ENCODE measurements around the gene CCDC201.
"Not testable (repeated sequence)": the region's sequence is repeated elsewhere in the genome, so short reads cannot be mapped to it uniquely, and the experiment has no call there.

Gene CCDC201

DNA sequence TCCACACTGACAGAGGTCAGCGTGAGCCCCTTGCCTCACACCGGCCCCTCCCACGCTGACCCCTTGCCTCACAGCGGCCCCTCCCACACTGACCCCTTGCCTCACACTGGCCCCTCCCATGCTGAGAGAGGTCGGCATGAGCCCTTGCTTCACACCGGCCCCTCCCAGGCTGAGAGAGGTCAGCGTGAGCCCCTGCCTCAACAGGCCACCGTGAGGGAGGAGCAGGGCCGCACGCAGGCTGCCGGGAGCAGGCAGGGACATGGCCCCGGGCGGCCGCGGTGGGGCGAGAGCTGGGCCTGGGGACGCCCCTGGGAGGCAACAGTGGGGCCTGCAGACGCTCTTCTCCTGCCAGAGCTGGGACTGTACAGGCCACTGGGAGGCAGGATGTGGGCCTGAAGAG, 59.1 kb downstream of the CCDC201 start:
- not testable (repeated sequence) for DNase-seq

DNA sequence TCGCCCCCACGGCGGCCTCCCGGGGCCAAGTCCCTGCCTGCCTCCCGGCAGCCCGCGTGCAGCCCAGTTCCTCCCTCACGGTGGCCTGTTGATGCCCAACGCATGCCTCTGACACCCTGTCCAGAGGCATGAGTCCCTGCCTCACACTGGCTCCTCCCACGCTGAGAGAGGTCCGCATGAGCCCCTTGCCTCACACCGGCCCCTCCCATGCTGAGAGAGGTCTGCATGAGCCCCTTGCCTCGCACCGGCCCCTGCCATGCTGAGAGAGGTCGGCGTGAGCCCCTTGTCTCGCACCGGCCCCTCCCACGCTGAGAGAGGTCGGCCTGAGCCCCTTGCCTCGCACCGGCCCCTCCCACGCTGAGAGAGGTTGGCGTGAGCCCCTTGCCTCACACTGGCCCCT, 59.9 kb downstream of the CCDC201 start:
- DNase-seq, result no peak

DNA sequence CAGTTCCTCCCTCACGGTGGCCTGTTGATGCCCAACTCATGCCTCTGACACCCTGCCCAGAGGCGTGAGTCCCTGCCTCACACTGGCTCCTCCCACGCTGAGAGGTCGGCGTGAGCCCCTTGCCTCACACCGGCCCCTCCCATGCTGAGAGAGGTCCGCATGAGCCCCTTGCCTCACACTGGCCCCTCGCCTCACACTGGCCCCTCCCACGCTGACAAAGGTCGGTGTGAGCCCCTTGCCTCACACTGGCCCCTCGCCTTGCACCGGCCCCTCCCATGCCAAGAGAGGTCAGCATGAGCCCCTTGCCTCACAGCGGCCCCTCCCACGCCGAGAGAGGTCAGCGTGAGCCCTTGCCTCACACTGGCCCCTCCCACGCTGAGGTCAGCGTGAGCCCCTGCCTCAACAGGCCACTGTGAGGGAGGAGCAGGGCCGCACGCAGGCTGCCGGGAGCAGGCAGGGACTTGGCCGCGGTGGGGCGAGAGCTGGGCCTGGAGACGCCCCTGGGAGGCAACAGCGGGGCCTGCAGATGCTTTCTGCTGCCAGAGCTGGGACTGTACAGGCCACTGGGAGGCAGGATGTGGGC, 61.1 kb downstream of the CCDC201 start:
- DNase-seq, result not testable (repeated sequence)

DNA sequence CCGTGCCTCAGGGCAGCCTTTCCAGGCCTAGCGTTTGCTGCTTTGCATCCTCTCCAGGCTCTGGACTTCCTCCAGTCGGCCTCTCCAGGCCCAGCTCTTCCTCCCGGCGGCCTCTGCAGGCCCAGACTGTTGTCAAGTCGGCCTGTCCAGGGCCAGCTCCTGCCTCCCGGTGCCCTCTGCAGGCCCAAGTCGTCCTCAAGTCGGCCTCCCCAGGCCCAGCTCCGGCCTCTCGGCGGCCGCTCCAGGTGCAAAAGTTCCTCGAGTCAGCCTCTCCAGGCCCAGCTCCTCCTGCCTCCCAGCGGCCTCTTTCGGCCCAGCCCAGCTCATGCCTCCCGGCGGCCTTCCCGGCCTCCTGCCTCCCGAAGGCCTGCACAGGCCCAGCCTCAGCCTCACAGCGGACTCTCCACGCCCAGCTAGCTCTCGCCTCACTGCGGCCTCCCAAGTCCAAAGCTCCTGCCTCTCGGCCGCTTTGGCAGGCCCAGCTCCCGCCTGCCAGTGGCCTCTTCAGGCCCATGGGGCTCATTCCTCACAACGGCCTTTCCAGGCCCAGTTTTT, 62.4 kb downstream of the CCDC201 start:
- DNase-seq, result not testable (repeated sequence)

All from NCI-H1092 (cell line).